ENCODE results near the gene GLIS2. TPM values are rescaled to one million over a fixed set of nuclear protein-coding genes. Genes with fewer than 3 reads are reported as not detected.

Gene GLIS2
- total RNA-seq, 1 experiment from 2014 or later = 13.1 TPM

- Mint-ChIP-seq H3K9me3 (ENCODE audit: unreplicated experiment) (no peaks in the 10 kb centered on the region), H3K27me3 (ENCODE audit: insufficient read depth, unreplicated experiment) (no peaks in the 10 kb centered on the region)
These were observed 37.8 kb upstream of the GLIS2 start for GRCh38 chr16:4277987-4278513.

GRCh38 chr16:4280625-4281024 is 35.2 kb upstream of the GLIS2 start:
- peaks cover 14% of the 10 kb centered on the region for H3K4me1 Mint-ChIP-seq (ENCODE audit: low read depth, unreplicated experiment)
- H3K27me3 ChIP-seq (replicated peaks; ENCODE audit: control insufficient read depth, insufficient read depth, low read length) = no peaks in the 10 kb centered on the region
- no peaks in the 10 kb centered on the region for H3K4me1 ChIP-seq

More at GRCh38 chr16:4277987-4278513, 37.8 kb upstream of the GLIS2 start:
- H3K36me3 ChIP-seq (ENCODE audit: control insufficient read depth, insufficient read depth, low read length) = no peaks in the 10 kb centered on the region
- H3K4me3 Mint-ChIP-seq (ENCODE audit: unreplicated experiment) = no peak overlapping the region
- no peak for TF ChIP-seq CTCF (IDR thresholded peaks at IDR 0.05; ENCODE audit: insufficient read depth in 1 of 2, low read depth in 1 of 2, low read length in 1 of 2, severe bottlenecking in 1 of 2, unreplicated experiment in 1 of 2)
- no TSS peak for BruUV-seq (replicated peaks)
- H3K4me3 ChIP-seq (ENCODE audit: low read depth, low read length) = no peak overlapping the region
- H3K27me3 ChIP-seq (replicated peaks; ENCODE audit: control insufficient read depth, insufficient read depth, low read length) = no peaks in the 10 kb centered on the region
- ChIA-PET CTCF (no interaction called here), POLR2A (interaction anchor here (0.5 kb wide), 1 partner anchor 52 kb away, joined by 3 read pairs; no protein-coding TSS in a partner anchor)
- intact Hi-C loops (cut with micrococcal nuclease; ENCODE audit: unreplicated experiment) = no loop called here
- no peaks in the 10 kb centered on the region for H3K4me1 ChIP-seq
- H3K9me3 ChIP-seq = peaks cover 9% of the 10 kb centered on the region; the same call in 1 of the 2 replicates
- peaks cover 9% of the 10 kb centered on the region for H3K36me3 Mint-ChIP-seq (ENCODE audit: insufficient read depth, unreplicated experiment)
- no peaks in the 10 kb centered on the region for H3K4me1 Mint-ChIP-seq (ENCODE audit: low read depth, unreplicated experiment)
- H3K27ac Mint-ChIP-seq (ENCODE audit: unreplicated experiment) = no peak overlapping the region
- no peak for DNase-seq

GRCh38 chr16:4283441-4283840 is 32.4 kb upstream of the GLIS2 start:
- Mint-ChIP-seq H3K4me1 (ENCODE audit: low read depth, unreplicated experiment) (peaks cover 14% of the 10 kb centered on the region), H3K27me3 (ENCODE audit: insufficient read depth, unreplicated experiment) (no peaks in the 10 kb centered on the region), H3K36me3 (ENCODE audit: insufficient read depth, unreplicated experiment) (no peaks in the 10 kb centered on the region), H3K4me3 (ENCODE audit: unreplicated experiment) (no peak overlapping the region), H3K9me3 (ENCODE audit: unreplicated experiment) (no peaks in the 10 kb centered on the region), H3K27ac (ENCODE audit: unreplicated experiment) (no peak overlapping the region)
- Histone ChIP-seq H3K36me3 (ENCODE audit: control insufficient read depth, insufficient read depth, low read length) (no peaks in the 10 kb centered on the region), H3K27me3 (replicated peaks; ENCODE audit: control insufficient read depth, insufficient read depth, low read length) (no peaks in the 10 kb centered on the region), H3K9me3 (peaks cover 9% of the 10 kb centered on the region; the same call in 1 of the 2 replicates), H3K4me1 (no peaks in the 10 kb centered on the region; the same call in 1 of the 2 replicates), H3K4me3 (ENCODE audit: low read depth, low read length) (no peak overlapping the region)
- TF ChIP-seq CTCF (IDR thresholded peaks at IDR 0.05; ENCODE audit: insufficient read depth in 1 of 2, low read depth in 1 of 2, low read length in 1 of 2, severe bottlenecking in 1 of 2, unreplicated experiment in 1 of 2) = no peak
- ChIA-PET CTCF (interaction anchor here (0.6 to 1.2 kb wide), 2 partner anchors 14 to 49 kb away, joined by 3 to 13 read pairs; no protein-coding TSS in a partner anchor), POLR2A (interaction anchor here (0.6 to 1.0 kb wide), 2 partner anchors 10 to 24 kb away, joined by 3 to 4 read pairs; partner anchors contain the start of gene TFAP4)
- BruUV-seq (replicated peaks) = no TSS peak
- DNase-seq = no peak
- intact Hi-C loops (cut with micrococcal nuclease; ENCODE audit: unreplicated experiment) = no loop called here

More at GRCh38 chr16:4280625-4281024, 35.2 kb upstream of the GLIS2 start:
- no peaks in the 10 kb centered on the region for H3K36me3 ChIP-seq (ENCODE audit: control insufficient read depth, insufficient read depth, low read length)
- no peak overlapping the region for H3K27ac Mint-ChIP-seq (ENCODE audit: unreplicated experiment)
- POLR2A ChIA-PET = no interaction called here
- no peaks in the 10 kb centered on the region for H3K9me3 Mint-ChIP-seq (ENCODE audit: unreplicated experiment)
- no peak for DNase-seq
- peaks cover 9% of the 10 kb centered on the region; the same call in 1 of the 2 replicates for H3K9me3 ChIP-seq
- peaks cover 3% of the 10 kb centered on the region for H3K36me3 Mint-ChIP-seq (ENCODE audit: insufficient read depth, unreplicated experiment)
- no peak overlapping the region for H3K4me3 ChIP-seq (ENCODE audit: low read depth, low read length)
- BruUV-seq (replicated peaks) = no TSS peak
- H3K27me3 Mint-ChIP-seq (ENCODE audit: insufficient read depth, unreplicated experiment) = no peaks in the 10 kb centered on the region
- intact Hi-C loops (cut with micrococcal nuclease; ENCODE audit: unreplicated experiment) = no loop called here
- CTCF ChIA-PET = no interaction called here
- no peak overlapping the region for H3K4me3 Mint-ChIP-seq (ENCODE audit: unreplicated experiment)
- no peak for TF ChIP-seq CTCF (IDR thresholded peaks at IDR 0.05; ENCODE audit: insufficient read depth in 1 of 2, low read depth in 1 of 2, low read length in 1 of 2, severe bottlenecking in 1 of 2, unreplicated experiment in 1 of 2)

All from Caco-2 (cell line).